Measurements from ENCODE around the gene CC2D1A. TPM values are rescaled to one million over a fixed set of nuclear protein-coding genes. Genes with fewer than 3 reads are reported as not detected.

The CC2D1A gene
- total RNA-seq, 1 donor from 2014 or later, result 31.7 TPM

DNA sequence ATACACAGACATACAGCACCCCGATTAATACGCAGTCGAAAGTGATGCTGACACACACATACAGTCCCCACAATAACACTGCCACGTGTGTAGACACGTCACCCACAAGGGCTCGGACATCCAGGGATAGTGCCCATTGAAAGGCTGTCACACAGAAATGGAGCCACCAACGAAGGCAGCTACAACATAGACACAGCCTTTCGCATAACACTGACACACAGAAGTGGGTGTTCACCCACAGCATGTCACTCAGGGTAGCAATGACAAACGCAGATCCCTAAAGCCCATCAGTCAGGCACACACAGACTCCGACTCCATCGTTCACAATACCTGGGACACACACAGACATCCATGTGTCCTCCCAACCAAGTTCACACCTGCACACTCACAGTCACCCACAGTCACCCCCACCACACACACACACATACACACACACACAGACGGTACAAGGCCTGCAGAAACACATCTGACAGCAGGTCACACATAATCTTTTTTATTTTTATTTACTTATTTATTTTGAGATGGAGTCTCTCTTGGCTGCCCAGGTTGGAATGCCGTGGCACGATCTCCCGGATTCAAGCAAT, 39.4 kb upstream of the CC2D1A start:
- peaks cover 36% of the 10 kb centered on the region for H3K4me1 Mint-ChIP-seq
- TF ChIP-seq, protein P1, sequence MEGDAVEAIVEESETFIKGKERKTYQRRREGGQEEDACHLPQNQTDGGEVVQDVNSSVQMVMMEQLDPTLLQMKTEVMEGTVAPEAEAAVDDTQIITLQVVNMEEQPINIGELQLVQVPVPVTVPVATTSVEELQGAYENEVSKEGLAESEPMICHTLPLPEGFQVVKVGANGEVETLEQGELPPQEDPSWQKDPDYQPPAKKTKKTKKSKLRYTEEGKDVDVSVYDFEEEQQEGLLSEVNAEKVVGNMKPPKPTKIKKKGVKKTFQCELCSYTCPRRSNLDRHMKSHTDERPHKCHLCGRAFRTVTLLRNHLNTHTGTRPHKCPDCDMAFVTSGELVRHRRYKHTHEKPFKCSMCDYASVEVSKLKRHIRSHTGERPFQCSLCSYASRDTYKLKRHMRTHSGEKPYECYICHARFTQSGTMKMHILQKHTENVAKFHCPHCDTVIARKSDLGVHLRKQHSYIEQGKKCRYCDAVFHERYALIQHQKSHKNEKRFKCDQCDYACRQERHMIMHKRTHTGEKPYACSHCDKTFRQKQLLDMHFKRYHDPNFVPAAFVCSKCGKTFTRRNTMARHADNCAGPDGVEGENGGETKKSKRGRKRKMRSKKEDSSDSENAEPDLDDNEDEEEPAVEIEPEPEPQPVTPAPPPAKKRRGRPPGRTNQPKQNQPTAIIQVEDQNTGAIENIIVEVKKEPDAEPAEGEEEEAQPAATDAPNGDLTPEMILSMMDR (conservative IDR thresholded peaks at IDR 0.05), result no peak
- H3K36me3 Mint-ChIP-seq (ENCODE audit: low read depth), result peaks cover 2% of the 10 kb centered on the region
- no peaks in the 10 kb centered on the region for H3K9me3 Mint-ChIP-seq
- no peak overlapping the region for H3K27ac Mint-ChIP-seq (ENCODE audit: unreplicated experiment)
- peak overlapping the region; percentile 89 for H3K4me3 Mint-ChIP-seq
- peaks cover 58% of the 10 kb centered on the region for H3K27me3 Mint-ChIP-seq (ENCODE audit: low read depth)
- no peak for DNase-seq (ENCODE audit: low read depth, low spot score)

DNA sequence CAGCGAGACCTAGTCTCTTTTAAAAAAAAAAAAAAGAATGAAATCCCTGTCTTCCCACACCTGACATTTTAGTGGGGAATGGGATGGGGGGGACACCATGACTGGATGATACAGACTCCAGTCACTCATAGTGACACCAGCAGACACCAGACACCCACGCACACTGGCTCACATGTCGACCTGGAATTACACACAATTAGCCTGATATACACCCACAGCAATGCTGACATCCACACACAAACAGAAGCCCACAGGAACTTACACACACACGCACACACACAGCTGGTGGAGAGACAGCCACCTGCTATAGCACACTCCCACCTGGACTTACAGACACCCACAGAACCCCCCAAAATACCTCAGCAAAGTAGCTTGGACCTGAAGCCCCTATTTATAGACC, 37.3 kb upstream of the CC2D1A start:
- Mint-ChIP-seq H3K27ac (ENCODE audit: unreplicated experiment) (no peak overlapping the region), H3K9me3 (no peaks in the 10 kb centered on the region), H3K4me1 (peaks cover 29% of the 10 kb centered on the region), H3K27me3 (ENCODE audit: low read depth) (peaks cover 47% of the 10 kb centered on the region), H3K36me3 (ENCODE audit: low read depth) (peaks cover 2% of the 10 kb centered on the region), H3K4me3 (no peak overlapping the region)
- DNase-seq (ENCODE audit: low read depth, low spot score), result no peak
- TF ChIP-seq, protein P1 (conservative IDR thresholded peaks at IDR 0.05), result no peak

DNA sequence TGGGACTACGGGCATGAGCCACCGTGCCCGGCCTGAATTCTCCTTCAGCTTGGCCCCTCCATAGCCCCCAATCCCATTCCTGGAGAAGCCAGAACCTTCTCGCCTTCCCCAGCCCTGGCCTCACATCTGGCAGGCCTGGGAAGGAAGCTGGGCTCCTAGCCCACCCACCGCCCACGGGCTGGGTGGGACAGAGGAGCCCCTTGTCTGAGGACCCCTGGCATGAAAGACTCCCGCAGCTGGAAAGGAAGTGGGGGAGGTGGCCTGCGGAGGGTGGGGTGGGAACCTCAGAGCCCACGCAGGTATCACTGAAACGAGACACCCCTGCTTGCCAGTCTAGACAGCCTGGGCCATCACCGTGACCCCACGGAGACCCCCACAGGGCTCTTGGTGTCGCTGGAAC, 36.7 kb upstream of the CC2D1A start:
- H3K4me3 Mint-ChIP-seq, result no peak overlapping the region
- H3K27me3 Mint-ChIP-seq (ENCODE audit: low read depth), result peaks cover 43% of the 10 kb centered on the region

DNA sequence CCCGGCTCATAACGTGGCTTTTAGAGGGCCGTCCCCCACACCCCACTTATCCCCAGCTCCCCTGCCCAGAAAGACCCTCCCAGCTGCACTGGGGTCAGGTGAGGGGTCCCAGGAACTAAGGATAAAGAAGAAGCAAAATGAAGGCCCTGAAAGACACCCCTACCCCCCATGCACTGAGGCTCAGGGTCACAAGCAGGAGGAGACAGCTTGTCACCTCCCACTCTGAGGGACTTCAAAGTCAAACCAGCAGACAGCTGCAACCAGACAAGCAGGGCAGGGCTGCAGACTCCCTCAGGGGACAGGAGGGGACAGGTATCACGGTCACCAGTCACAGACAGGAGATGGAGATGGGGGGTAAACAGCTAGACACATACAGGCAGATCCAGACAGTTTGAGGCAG, 35.1 kb upstream of the CC2D1A start:
- Mint-ChIP-seq H3K27me3 (ENCODE audit: low read depth) (peaks cover 38% of the 10 kb centered on the region), H3K27ac (ENCODE audit: unreplicated experiment) (no peak overlapping the region), H3K4me3 (no peak overlapping the region), H3K4me1 (peaks cover 26% of the 10 kb centered on the region), H3K36me3 (ENCODE audit: low read depth) (peaks cover 2% of the 10 kb centered on the region), H3K9me3 (no peaks in the 10 kb centered on the region)
- no peak for DNase-seq (ENCODE audit: low read depth, low spot score)
- TF ChIP-seq, protein P1 (conservative IDR thresholded peaks at IDR 0.05), result no peak

More for the DNA sequence above, 36.7 kb upstream of the CC2D1A start:
- peaks cover 2% of the 10 kb centered on the region for H3K36me3 Mint-ChIP-seq (ENCODE audit: low read depth)
- no peak for DNase-seq (ENCODE audit: low read depth, low spot score)
- TF ChIP-seq, protein P1 (conservative IDR thresholded peaks at IDR 0.05), result no peak
- no peak overlapping the region for H3K27ac Mint-ChIP-seq (ENCODE audit: unreplicated experiment)
- no peaks in the 10 kb centered on the region for H3K9me3 Mint-ChIP-seq
- H3K4me1 Mint-ChIP-seq, result peaks cover 27% of the 10 kb centered on the region

DNA sequence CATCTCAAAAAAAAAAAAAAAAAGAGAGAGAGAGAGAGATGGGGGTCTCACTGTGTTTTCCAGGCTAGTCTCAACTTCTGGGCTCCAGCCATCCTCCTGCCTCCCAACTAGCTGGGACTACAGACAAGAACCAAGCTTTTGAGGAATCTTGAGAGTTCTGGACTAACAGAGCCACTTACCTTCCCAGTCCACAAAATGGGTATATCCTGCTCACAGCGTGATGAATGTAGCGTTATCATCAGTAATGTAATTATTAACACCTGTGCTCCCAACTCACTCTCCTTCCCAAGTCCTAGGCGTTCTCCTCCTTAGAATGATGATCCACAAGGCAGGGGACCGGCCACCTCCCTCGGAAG, 33.7 kb upstream of the CC2D1A start:
- H3K4me3 Mint-ChIP-seq, result peak overlapping the region; percentile 83
- TF ChIP-seq, protein P1 (conservative IDR thresholded peaks at IDR 0.05), result no peak
- no peaks in the 10 kb centered on the region for H3K9me3 Mint-ChIP-seq

More for the DNA sequence above, 33.7 kb upstream of the CC2D1A start:
- Mint-ChIP-seq H3K4me1 (peaks cover 19% of the 10 kb centered on the region), H3K27ac (ENCODE audit: unreplicated experiment) (no peak overlapping the region), H3K27me3 (ENCODE audit: low read depth) (peaks cover 24% of the 10 kb centered on the region), H3K36me3 (ENCODE audit: low read depth) (no peaks in the 10 kb centered on the region)
- DNase-seq (ENCODE audit: low read depth, low spot score), result no peak
